Uterus (tissue), 2 donors: Measurements from ENCODE around the gene INAVA.

Source experiments
- CTCF ChIP-seq, 4 experiments: fragments of 200-600 bp in 2 of 4; fragments of 450-650 bp in 2 of 4; sonication (generic) in 2 of 4; IDR thresholded peaks; one replicate each; pipeline ENCODE4 v1.5.1; 2016 to 2019; ENCODE audit warnings: antibody characterized with exemption in 4 of 4, mild to moderate bottlenecking in 2 of 4, moderate library complexity in 1 of 4
- POLR2A ChIP-seq, 2 donors: fragments of 450-650 bp; IDR thresholded peaks; one replicate each; pipeline ENCODE4 v1.6.1; 2016; ENCODE audit warnings: antibody characterized with exemption in 2 of 2, mild to moderate bottlenecking in 1 of 2, moderate library complexity in 1 of 2

GRCh38 chr1:200899451-200899915 is 4.8 kb downstream of the INAVA start:
- no peak for TF ChIP-seq POLR2A (IDR thresholded peaks at IDR 0.05)
- no peak for TF ChIP-seq CTCF (IDR thresholded peaks at IDR 0.05)
